ENCODE data around the gene MAMSTR.

- TF ChIP-seq, protein P1, sequence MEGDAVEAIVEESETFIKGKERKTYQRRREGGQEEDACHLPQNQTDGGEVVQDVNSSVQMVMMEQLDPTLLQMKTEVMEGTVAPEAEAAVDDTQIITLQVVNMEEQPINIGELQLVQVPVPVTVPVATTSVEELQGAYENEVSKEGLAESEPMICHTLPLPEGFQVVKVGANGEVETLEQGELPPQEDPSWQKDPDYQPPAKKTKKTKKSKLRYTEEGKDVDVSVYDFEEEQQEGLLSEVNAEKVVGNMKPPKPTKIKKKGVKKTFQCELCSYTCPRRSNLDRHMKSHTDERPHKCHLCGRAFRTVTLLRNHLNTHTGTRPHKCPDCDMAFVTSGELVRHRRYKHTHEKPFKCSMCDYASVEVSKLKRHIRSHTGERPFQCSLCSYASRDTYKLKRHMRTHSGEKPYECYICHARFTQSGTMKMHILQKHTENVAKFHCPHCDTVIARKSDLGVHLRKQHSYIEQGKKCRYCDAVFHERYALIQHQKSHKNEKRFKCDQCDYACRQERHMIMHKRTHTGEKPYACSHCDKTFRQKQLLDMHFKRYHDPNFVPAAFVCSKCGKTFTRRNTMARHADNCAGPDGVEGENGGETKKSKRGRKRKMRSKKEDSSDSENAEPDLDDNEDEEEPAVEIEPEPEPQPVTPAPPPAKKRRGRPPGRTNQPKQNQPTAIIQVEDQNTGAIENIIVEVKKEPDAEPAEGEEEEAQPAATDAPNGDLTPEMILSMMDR (IDR thresholded peaks at IDR 0.05): no peak
- TF ChIP-seq ZFX (IDR thresholded peaks at IDR 0.05; ENCODE audit: borderline replicate concordance): no peak
Measured at GRCh38 chr19:48726556-48726955, 7.0 kb upstream of the MAMSTR start.
